ENCODE data around the gene PRDM7. TPM values are rescaled to one million over a fixed set of nuclear protein-coding genes. Genes with fewer than 3 reads are reported as not detected.
A peak's percentile ranks its signal among the peaks of the same experiment; 100 is the strongest.

The PRDM7 gene
- total RNA-seq, 4 donors from 2014 or later = not detected

- DNase-seq = peak; percentile 93
- Histone ChIP-seq H3K27ac (peak overlapping the region; percentile 58 to 81 (median 72)), H3K9me3 (no peaks in the 10 kb centered on the region), H3K27me3 (peaks cover 6% of the 10 kb centered on the region), H3K4me1 (peaks cover 0 to 40% (median 28%) of the 10 kb centered on the region in 4 donors), H3K36me3 (no peaks in the 10 kb centered on the region), H3K4me3 (peak overlapping the region; percentile 41 to 80 (median 68))
- TF ChIP-seq EP300 (IDR thresholded peaks at IDR 0.05; ENCODE audit: low read depth) = no peak
- TF ChIP-seq POLR2AphosphoS5 (IDR thresholded peaks at IDR 0.05) = peak; percentile 52 to 71 (median 56)
- TF ChIP-seq POLR2A (IDR thresholded peaks at IDR 0.05) = peak; percentile 50
- no peak for TF ChIP-seq CTCF (IDR thresholded peaks at IDR 0.05)
- in situ Hi-C loops (cut with MboI; ENCODE audit: low pct_ligation_motif_present in 1 of 4, low pct_unique_long_range_greater_than_20kb in 1 of 4, low sequenced_read_pairs in 3 of 4) = no loop called here
- intact Hi-C loops (cut with DNase I; ENCODE audit: low total_unique reads) = no loop called here
- 8 to 42% methylated on average over 5 to 49 of the region's 57 CpGs for WGBS, 2 donors (ENCODE audit: low coverage in 1 of 2)
Observed at GRCh38 chr16:90022209-90023077, 54.7 kb downstream of the PRDM7 start.

- Histone ChIP-seq H3K4me1 (peaks cover 0 to 40% (median 28%) of the 10 kb centered on the region in 4 donors), H3K27me3 (peaks cover 6% of the 10 kb centered on the region), H3K9me3 (no peaks in the 10 kb centered on the region), H3K36me3 (no peaks in the 10 kb centered on the region), H3K27ac (no peak overlapping the region), H3K4me3 (no peak overlapping the region)
- in situ Hi-C loops (cut with MboI; ENCODE audit: low pct_ligation_motif_present in 1 of 4, low pct_unique_long_range_greater_than_20kb in 1 of 4, low sequenced_read_pairs in 3 of 4) (no loop called here), intact Hi-C loops (cut with DNase I; ENCODE audit: low total_unique reads) (no loop called here)
- TF ChIP-seq POLR2AphosphoS5 (IDR thresholded peaks at IDR 0.05) = no peak
- no peak for TF ChIP-seq POLR2A (IDR thresholded peaks at IDR 0.05)
- no peak for TF ChIP-seq CTCF (IDR thresholded peaks at IDR 0.05)
- TF ChIP-seq EP300 (IDR thresholded peaks at IDR 0.05; ENCODE audit: low read depth) = no peak
- 88% methylated on average over 2 of the region's 2 CpGs; no CpG with 5 or more reads in 1 of the 2 donors for WGBS, 2 donors (ENCODE audit: low coverage in 1 of 2)
- no peak for DNase-seq
Observed at GRCh38 chr16:90020838-90021382, 56.2 kb downstream of the PRDM7 start.

GRCh38 chr16:90020260-90020837 lies 56.8 kb downstream of the PRDM7 start:
- H3K27ac ChIP-seq = peak overlapping the region in 3 of 4 donors; percentile 55 to 74 (median 72)
- in situ Hi-C loops (cut with MboI; ENCODE audit: low pct_ligation_motif_present in 1 of 4, low pct_unique_long_range_greater_than_20kb in 1 of 4, low sequenced_read_pairs in 3 of 4) = no loop called here
- DNase-seq = no peak
- WGBS, 2 donors (ENCODE audit: low coverage in 1 of 2) = 80% methylated on average over 8 to 9 of the region's 9 CpGs
- no peaks in the 10 kb centered on the region for H3K36me3 ChIP-seq
- TF ChIP-seq POLR2AphosphoS5 (IDR thresholded peaks at IDR 0.05) (no peak), POLR2A (IDR thresholded peaks at IDR 0.05) (no peak), EP300 (IDR thresholded peaks at IDR 0.05; ENCODE audit: low read depth) (no peak), CTCF (IDR thresholded peaks at IDR 0.05) (no peak)
- H3K4me1 ChIP-seq = peaks cover 0 to 40% (median 28%) of the 10 kb centered on the region in 4 donors
- H3K9me3 ChIP-seq = no peaks in the 10 kb centered on the region
- intact Hi-C loops (cut with DNase I; ENCODE audit: low total_unique reads) = no loop called here
- peaks cover 6% of the 10 kb centered on the region for H3K27me3 ChIP-seq
- H3K4me3 ChIP-seq = peak overlapping the region in 2 of 4 donors; percentile 62 to 95
